NCI-H128 (cell line): ENCODE results near the gene CHD1L.
"Not testable (repeated sequence)": the region's sequence is repeated elsewhere in the genome, so short reads cannot be mapped to it uniquely, and the experiment has no call there.

Experiments
- DNase-seq: peaks from one replicate; lab custom pipeline; 2025; ENCODE audit not compliant: unreplicated experiment; lab: John Stamatoyannopoulos, UW

Gene CHD1L

GRCh38 chr1:147231032-147231431 is 11.5 kb upstream of the CHD1L start:
- DNase-seq, result not testable (repeated sequence)

DNA sequence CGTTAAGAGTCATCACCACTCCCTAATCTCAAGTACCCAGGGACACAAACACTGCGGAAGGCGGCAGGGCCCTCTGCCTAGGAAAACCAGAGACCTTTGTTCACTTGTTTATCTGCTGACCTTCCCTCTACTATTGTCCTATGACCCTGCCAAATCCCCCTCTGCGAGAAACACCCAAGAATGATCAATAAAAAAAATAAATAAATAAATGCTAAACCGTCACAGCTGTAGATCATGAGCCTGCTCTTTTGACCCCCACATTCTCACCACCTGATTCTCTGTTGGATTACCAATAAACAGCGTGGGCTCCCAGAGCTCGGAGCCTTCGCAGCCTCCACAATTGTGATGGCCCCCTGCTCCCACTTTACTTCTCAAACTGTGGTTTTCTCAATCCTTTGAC is 8.6 kb upstream of the CHD1L start:
- DNase-seq, result not testable (repeated sequence)

DNA sequence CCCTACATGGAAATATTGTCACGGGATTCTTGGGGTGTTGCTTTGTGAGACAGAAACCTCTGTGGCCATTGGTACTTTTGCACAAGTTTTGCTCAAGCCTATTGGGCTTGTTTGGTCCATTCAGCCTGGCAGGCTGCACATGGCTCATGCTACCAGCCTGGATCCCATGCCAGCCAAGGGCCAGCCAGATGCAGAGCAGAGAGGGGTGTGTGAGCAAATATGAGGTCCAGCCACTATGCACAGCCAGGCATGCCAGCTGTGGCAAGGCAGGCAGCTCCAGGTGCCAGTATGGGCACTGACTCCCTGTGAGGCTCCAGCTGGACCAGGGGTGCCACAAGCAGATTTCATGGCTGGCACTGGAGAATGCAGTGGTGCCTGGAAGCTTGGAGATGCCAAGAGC is 6.7 kb upstream of the CHD1L start:
- DNase-seq, result no peak

GRCh38 chr1:147236448-147236847 is 6.0 kb upstream of the CHD1L start:
- no peak for DNase-seq

- DNase-seq, result no peak
Observed at GRCh38 chr1:147236959-147237791, 5.3 kb upstream of the CHD1L start.

DNA sequence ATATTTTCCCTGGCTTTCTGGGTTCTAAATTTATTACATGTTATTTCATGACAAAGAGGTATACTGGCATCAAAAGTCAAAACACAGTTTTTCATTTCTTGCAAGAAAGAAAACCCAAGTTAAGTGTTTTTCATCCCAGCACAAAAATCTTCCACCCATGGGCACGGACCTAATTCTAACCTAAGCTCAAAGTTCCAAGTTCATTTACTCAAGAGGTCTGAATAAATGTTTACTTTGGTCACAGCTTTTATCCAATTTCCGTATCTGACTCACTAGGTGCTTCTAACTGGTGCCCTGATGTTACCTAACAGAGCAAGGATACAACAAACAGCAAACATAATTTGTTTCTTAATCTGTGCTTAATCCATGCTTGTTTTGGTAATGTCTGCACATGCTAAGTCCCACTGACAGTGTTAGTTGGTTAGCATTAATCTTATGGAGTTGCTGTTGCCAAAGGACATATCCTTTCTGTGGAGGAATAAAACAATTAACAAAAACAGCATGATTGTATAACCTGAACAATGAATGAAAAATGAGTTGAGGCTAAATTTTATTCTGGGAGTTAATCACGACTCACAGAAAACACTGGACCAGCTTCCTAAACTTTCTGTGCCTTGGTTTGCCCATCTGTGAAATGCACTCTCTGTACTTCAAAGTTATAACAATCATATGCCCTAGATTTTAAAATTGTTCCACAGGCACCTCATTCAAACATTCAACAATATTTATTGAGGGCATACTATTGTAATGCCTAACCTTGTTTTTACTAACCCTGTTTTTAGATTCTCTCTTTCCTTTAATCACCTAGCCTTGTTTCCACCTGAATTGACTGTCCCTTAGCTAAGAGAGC is 4.2 kb upstream of the CHD1L start:
- no peak for DNase-seq

DNA sequence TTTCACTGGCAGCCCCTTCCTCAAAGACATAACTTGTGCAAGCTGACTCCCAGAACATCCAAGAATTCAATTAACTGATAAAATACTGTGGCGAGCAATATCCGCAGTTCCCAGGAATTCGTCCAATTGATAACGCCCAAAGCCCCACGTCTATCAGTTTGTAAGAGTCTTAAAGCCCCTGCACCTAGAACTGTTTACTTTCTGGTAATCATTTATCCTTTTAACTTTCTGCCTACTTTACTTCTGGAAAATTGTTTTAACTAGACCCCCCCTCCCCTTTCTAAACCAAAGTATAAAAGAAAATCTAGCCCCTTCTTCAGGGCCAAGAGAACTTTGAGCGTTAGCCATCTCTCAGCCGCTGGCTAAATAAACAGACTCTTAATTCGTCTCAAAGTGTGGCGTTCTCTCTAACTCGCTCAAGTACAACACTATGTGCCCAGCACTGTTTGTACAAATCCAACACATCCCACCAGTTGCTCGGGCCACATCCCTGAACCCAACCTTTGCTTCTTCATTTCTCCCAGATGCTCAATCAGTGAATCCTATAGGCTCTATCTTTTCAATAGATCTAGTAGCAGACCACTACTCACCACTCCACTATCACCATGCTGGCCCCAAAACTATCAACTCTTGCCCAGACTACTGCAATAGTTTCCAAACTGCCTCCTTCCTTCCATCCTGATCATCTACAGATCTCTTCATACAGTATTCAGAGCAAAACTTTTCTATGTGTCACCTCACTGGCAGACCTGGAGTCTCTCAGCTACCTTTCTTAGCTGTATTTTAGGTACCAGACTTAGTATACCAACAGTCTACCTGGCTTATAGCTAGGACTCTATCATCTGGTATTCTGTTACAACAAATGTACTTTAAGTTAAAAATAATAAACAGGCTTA is 3.3 kb upstream of the CHD1L start:
- no peak for DNase-seq

DNA sequence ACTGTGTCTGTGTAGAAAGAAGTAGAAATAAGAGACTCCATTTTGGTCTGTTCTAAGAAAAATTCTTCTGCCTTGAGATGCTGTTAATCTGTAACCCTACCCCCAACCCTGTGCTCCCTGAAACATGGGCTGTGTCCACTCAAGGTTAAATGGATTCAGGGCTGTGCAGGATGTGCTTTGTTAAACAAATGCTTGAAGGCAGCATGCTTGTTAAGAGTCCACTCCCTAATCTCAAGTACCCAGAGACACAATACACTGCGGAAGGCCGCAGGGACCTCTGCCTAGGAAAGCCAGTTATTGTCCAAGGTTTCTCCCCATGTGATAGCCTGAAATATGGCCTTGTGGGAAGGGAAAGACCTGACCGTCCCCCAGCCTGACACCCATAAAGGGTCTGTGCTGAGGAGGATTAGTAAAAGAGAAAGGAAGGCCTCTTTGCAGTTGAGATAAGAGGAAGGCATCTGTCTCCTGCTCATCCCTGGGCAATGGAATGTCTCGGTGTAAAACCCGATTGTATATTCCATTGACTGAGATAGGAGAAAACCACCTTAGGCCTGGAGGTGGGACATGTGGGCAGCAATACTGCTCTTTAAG is 2.3 kb upstream of the CHD1L start:
- DNase-seq, result not testable (repeated sequence)

- DNase-seq, result no peak
Observed at GRCh38 chr1:147241934-147242448, 493 bp upstream of the CHD1L start.

DNA sequence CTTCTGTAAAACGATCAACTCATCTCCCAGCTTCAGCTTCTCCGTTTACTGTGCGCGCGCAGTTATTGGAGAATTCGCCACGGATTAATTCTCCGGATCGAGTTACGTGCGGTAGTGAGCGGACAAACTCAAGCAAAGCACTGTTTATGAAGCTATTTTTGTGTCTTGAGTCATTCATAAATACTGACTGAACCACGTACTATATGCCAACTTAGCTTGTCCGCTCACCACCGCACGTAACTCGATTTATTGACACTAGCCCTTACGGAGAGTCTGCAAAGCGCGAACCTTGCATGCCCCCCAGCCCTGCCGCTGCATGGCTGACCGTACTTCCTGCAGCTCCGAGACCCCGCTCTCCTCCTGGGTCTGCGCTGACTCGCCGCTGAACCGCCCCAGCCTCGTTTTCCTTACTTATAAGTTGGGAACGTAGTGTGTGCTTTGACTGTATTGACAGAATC is 773 bp downstream of the CHD1L start:
- DNase-seq, result peak; percentile 76

GRCh38 chr1:147243841-147244240 is 1.4 kb downstream of the CHD1L start:
- no peak for DNase-seq

- DNase-seq, result no peak
Observed at GRCh38 chr1:147245129-147245528, 2.6 kb downstream of the CHD1L start.

GRCh38 chr1:147245586-147246021 is 3.1 kb downstream of the CHD1L start:
- DNase-seq, result no peak

DNA sequence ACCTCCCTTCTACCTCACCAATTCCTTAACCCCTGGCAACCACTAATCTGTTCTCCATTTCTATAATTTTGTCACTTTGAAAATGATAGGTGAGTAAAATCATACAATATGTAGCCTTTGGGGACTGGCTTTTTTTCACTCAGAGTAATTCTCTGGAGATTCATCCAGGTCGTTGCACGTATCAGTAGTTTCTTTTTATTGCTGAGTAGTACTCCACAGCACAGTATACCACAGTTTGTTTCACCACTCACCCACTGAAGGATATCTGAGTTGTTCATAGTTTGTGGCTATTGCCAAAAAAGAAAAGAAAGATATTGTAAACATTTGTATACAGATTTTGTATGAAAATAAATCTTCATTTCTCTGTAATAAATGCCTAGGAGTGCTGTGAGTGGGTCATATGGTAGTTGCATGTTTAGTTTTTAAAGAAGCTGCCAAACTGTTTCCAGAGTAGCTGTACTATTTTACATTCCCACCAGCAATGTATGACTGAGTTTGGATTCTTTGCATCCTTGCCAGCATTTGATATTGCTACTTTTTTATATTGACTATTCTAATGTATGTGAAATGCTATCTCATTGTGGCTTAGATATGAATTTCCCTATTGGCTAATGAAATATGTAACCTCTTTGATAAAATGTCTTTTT is 3.7 kb downstream of the CHD1L start:
- DNase-seq, result no peak

- DNase-seq, result no peak
Observed at GRCh38 chr1:147246910-147247655, 4.6 kb downstream of the CHD1L start.

- no peak for DNase-seq
Observed at GRCh38 chr1:147247656-147248238, 5.3 kb downstream of the CHD1L start.

DNA sequence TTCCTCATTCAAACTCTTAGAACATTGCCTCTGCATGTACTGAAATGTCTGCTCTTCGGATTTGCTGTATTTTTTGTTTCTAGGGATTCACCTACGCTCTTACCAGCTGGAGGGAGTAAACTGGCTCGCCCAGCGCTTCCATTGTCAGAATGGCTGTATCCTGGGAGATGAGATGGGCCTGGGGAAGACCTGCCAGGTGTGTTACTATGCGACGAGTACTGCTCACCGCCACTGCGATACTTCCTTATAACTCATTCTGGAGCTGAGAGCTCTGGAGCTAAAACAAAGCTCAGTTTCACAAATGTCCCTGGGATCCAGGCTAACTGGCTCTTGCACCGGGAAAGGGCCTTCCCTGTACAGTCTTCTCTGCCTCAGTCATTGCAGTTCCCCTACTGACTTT is 10.1 kb downstream of the CHD1L start:
- no peak for DNase-seq

DNA sequence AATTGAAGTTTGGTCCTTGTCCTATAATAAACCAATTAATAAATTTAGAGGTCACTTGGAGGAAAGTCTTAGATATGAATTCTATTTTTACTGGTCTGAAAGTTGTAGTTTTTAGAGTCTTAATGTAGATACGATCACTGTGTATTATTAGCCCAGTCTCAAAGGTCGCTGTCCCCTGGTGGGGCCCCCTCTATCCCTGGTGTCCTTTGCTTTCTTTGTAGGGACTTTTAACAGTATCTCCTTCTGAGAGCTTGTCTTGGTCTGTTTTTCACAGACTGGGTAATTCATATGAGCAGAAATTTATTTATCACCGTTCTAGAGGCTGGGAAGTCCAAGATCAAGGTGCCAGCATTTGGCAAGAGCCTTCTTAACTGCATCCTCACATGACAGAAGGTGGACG is 18.5 kb downstream of the CHD1L start:
- no peak for DNase-seq
